Spleen (tissue), 13 donors: ENCODE measurements around the gene TEX26. TPM values are rescaled to one million over a fixed set of nuclear protein-coding genes. Genes with fewer than 3 reads are reported as not detected.

Source experiments
- DNase-seq: peaks from one replicate; pipeline ENCODE4 v3.0.0-alpha.2; 2020
- H3K27ac ChIP-seq, 8 donors: fragments of 200-600 bp; sonication (generic) in 7 of 8; 1 replicate in 4 of 8; 2 replicates in 4 of 8; pipeline versions ENCODE4 v1.5.0 to v1.8.0; 2016 to 2021; ENCODE audit warnings: inconsistent platforms in 4 of 8, mild to moderate bottlenecking in 4 of 8, moderate library complexity in 1 of 8
- H3K27me3 ChIP-seq, 7 donors: fragments of 200-600 bp; sonication (generic) in 6 of 7; replicated peaks in 1 of 7; 1 replicate in 4 of 7; 2 replicates in 3 of 7; pipeline versions ENCODE4 v1.5.0 to v1.8.0; 2016 to 2021; ENCODE audit warnings: inconsistent platforms in 3 of 7, mild to moderate bottlenecking in 1 of 7
- H3K36me3 ChIP-seq, 6 donors: fragments of 200-600 bp; sonication (generic) in 5 of 6; 1 replicate in 4 of 6; 2 replicates in 2 of 6; pipeline versions ENCODE4 v1.5.0 to v1.8.0; 2016 to 2021; ENCODE audit warnings: inconsistent platforms in 2 of 6
- H3K4me1 ChIP-seq, 6 donors: fragments of 200-600 bp; sonication (generic) in 5 of 6; 1 replicate in 3 of 6; 2 replicates in 3 of 6; pipeline versions ENCODE4 v1.5.0 to v1.8.0; 2016 to 2021; ENCODE audit warnings: inconsistent platforms in 3 of 6
- H3K4me3 ChIP-seq, 8 donors: fragments of 200-600 bp; sonication (generic) in 7 of 8; 1 replicate in 4 of 8; 2 replicates in 4 of 8; pipeline versions ENCODE4 v1.5.0 to v1.8.0; 2016 to 2021; ENCODE audit warnings: inconsistent platforms in 4 of 8, mild to moderate bottlenecking in 4 of 8, moderate library complexity in 2 of 8
- H3K9me3 ChIP-seq, 8 donors: fragments of 200-600 bp; sonication (generic) in 7 of 8; 1 replicate in 4 of 8; 2 replicates in 4 of 8; pipeline versions ENCODE4 v1.5.0 to v1.8.0; 2016 to 2021; ENCODE audit warnings: inconsistent platforms in 4 of 8
- CTCF ChIP-seq, 11 experiments: fragments of 200-600 bp in 7 of 11; fragments of 450-650 bp in 4 of 11; sonication (generic) in 4 of 11; IDR thresholded peaks in 8 of 11; conservative IDR thresholded peaks in 3 of 11; 1 replicate in 7 of 11; 2 replicates in 4 of 11; pipeline versions ENCODE4 v1.4.0 to v1.8.0; 2016 to 2021; ENCODE audit warnings: antibody characterized with exemption in 11 of 11, inconsistent platforms in 4 of 11, mild to moderate bottlenecking in 1 of 11
- POLR2A ChIP-seq, 3 donors: fragments of 450-650 bp; IDR thresholded peaks; one replicate each; pipeline ENCODE4 v1.5.1; 2017; ENCODE audit warnings: antibody characterized with exemption in 3 of 3, mild to moderate bottlenecking in 1 of 3
- POLR2AphosphoS5 ChIP-seq, 3 donors: sonication (generic); formaldehyde crosslinking; IDR thresholded peaks; one replicate each; pipeline ENCODE4 v1.5.1; 2017; ENCODE audit warnings: antibody characterized with exemption in 3 of 3
- WGBS, 5 donors: extraction: QIAGEN DNeasy Blood & Tissue Kit in 3 of 5; methylation state at CpG; one replicate each; pipeline versions ENCODE4 v1.1.5 to v1.1.7; 2013 to 2018; 5-methylcytosine and 5-hydroxymethylcytosine counted together
- intact Hi-C: fragments of 100-400 bp; cut with DNase I; formaldehyde crosslinking; loops from one replicate; pipeline ENCODE4 v1.15.0; 2023; ENCODE audit warnings: low total_unique reads
- long read RNA-seq, 2 donors: transcript quantifications; one replicate each; lab custom pipeline, GENCODE V29; 2026
- polyA plus RNA-seq, 3 donors: library from polyadenylated mRNA; stranded (reverse); fragments of 200-250 nt; gene quantifications; one replicate each; pipeline ENCODE4 v1.2.1, GENCODE V29; 2013
- total RNA-seq, 7 donors: library from RNA; depleted of rRNA in 3 of 7; stranded (reverse); fragments of >200 nt in 3 of 7; fragmentation: NEBNext Ultra II Directional in 4 of 7; extraction: Animal tissue kit (Norgen Biotek cat#: 25700) in 4 of 7; gene quantifications; one replicate each; pipeline versions ENCODE4 v1.1.0 to v1.2.1, GENCODE V29; 2016 to 2021
- donor health status: healthy with polysubstance abuse.
- donor health status: DM: no; HTN: no; CAD: no; lungs with moderate emphysema.
- donor health status: DM: no; HTN: no; CAD: no.
- donor health status: Bipolar disorder and iron deficiency.
- donor health status: healthy.
- donor health status: DM: no; HTN: no; CAD: no.
- donor health status: DM: yes; HTN: yes; CAD: no.

The TEX26 gene
- not detected for total RNA-seq
- not detected for polyA plus RNA-seq
- long read RNA-seq, donor 1, result 0 reads
- long read RNA-seq, donor 2, result 0 reads

DNA sequence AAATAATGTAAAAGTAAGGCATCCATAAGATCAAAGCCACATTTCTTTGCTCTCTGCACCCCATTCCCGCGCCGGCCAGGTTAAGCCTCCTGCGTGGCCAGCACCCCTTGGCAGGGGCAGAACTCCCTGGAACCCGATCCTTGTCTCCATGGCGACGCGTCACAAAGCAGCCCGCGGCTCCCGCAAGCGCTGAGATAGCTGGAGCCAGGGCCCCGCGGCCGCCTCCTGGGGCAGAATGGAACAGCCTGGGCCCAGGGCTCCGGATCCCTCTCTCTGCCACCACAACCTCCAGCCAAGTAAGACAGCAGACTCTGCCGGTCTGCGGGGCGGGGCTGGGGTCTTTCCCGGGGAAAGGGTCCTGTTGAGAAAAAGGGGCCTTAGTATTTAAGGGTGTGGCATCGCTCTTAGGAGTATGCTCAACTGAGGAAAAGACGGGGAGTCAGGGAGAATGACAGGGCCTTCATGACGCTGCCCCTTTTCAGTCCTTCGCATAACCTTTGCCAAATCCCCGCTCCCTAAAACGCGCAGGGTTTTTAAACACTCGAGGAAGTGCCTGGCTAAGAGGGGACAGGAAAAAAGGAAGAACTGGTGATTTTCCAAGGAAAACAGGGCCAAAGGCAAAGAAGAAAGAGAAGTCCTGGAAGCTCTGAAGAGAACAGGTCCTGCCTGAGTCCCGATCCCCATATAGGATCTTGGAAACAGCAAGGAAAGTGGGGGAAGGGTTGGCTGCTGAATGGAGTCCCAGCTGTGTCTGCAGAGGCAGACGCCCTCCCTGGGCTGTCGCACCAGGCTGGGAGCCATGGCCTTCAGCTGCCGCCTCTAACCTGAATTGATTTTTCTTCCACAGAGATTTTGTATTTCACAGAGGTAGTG is at the start of gene TEX26:
TSS of gene TEX26 (plus strand) at position 176 of the 873 bp plus-strand sequence. CDS start at position 236, 60 bp downstream.
- no peak for TF ChIP-seq CTCF (IDR thresholded peaks at IDR 0.05 in 8 of 11, conservative IDR thresholded peaks at IDR 0.05 in 3 of 11)
- no peak for TF ChIP-seq POLR2A (IDR thresholded peaks at IDR 0.05)
- TF ChIP-seq POLR2AphosphoS5 (IDR thresholded peaks at IDR 0.05), result no peak
- no peaks in the 10 kb centered on the region for H3K36me3 ChIP-seq
- 46 to 56% (median 52%) methylated on average over 29 to 32 of the region's 32 CpGs for WGBS, 5 donors
- peaks cover 0 to 3% (median 0%) of the 10 kb centered on the region in 8 donors for H3K9me3 ChIP-seq
- H3K27ac ChIP-seq, result no peak within 1 kb of the TSS
- intact Hi-C loops, result no loop called here
- H3K27me3 ChIP-seq, result peaks cover 0 to 58% (median 2%) of the 10 kb centered on the region in 7 donors
- no peaks in the 10 kb centered on the region for H3K4me1 ChIP-seq
- no peak for DNase-seq
- H3K4me3 ChIP-seq, result no peak within 1 kb of the TSS

- Histone ChIP-seq H3K4me1 (no peaks in the 10 kb centered on the region), H3K27ac (no peak overlapping the region), H3K36me3 (no peaks in the 10 kb centered on the region), H3K27me3 (peaks cover 0 to 30% (median 0%) of the 10 kb centered on the region in 7 donors), H3K9me3 (peaks cover 0 to 20% (median 5%) of the 10 kb centered on the region in 8 donors), H3K4me3 (no peak overlapping the region)
- no peak for DNase-seq
- intact Hi-C loops, result no loop called here
- 76 to 82% (median 79%) methylated on average over 13 of the region's 13 CpGs for WGBS, 5 donors
- no peak for TF ChIP-seq POLR2AphosphoS5 (IDR thresholded peaks at IDR 0.05)
- TF ChIP-seq CTCF (IDR thresholded peaks at IDR 0.05 in 8 of 11, conservative IDR thresholded peaks at IDR 0.05 in 3 of 11), result no peak
- no peak for TF ChIP-seq POLR2A (IDR thresholded peaks at IDR 0.05)
These were observed 49.3 kb upstream of the TEX26 start for GRCh38 chr13:30882996-30883766.

DNA sequence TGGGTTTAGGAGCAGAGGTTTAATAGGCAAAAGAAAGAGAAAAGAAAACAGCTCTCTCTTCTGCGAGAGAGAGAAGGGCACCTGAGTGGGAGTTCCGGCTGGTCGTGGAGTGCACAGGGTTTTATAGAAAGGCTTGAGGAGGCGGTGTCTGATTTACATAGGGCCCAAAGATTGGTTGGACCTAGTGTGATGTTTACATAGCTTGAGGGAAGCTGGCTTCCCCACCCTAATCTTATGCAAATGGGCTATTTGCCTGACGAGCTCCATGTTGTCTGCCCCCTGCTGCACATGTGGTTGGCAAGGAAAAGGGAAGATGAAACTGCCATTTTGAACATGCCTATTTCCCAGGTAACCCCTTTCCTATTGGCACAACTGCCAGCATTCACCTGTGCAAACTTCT is 47.9 kb upstream of the TEX26 start:
- H3K36me3 ChIP-seq, result no peaks in the 10 kb centered on the region
- H3K27me3 ChIP-seq, result peaks cover 0 to 28% (median 0%) of the 10 kb centered on the region in 7 donors
- WGBS, 5 donors, result 76 to 90% (median 81%) methylated on average over 5 of the region's 5 CpGs
- H3K27ac ChIP-seq, result no peak overlapping the region
- intact Hi-C loops, result no loop called here
- H3K4me1 ChIP-seq, result no peaks in the 10 kb centered on the region
- H3K4me3 ChIP-seq, result no peak overlapping the region
- no peak for TF ChIP-seq POLR2AphosphoS5 (IDR thresholded peaks at IDR 0.05)
- TF ChIP-seq CTCF (IDR thresholded peaks at IDR 0.05 in 8 of 11, conservative IDR thresholded peaks at IDR 0.05 in 3 of 11), result no peak
- TF ChIP-seq POLR2A (IDR thresholded peaks at IDR 0.05), result no peak
- DNase-seq, result no peak
- peaks cover 0 to 30% (median 7%) of the 10 kb centered on the region in 8 donors for H3K9me3 ChIP-seq
